Endothelial cell of umbilical vein (primary cell): ENCODE data around the gene CTSC. TPM values are rescaled to one million over a fixed set of nuclear protein-coding genes. Genes with fewer than 3 reads are reported as not detected.

ENCODE experiments used
- BruUV-seq: library from RNA; stranded (reverse); fragments of 400-500 nt; replicated peaks from 2 replicates; lab custom pipeline; 2021; lab: Mats Ljungman, UMichigan
- CTCF ChIA-PET: fragments of 300-600, 350-600 bp; sonication (Branson Sonifier 250); formaldehyde crosslinking; loops from one replicate; lab custom pipeline; 2021; ENCODE audit warnings: antibody characterized with exemption, inconsistent platforms; lab: Charles Lee
- POLR2A ChIA-PET: fragments of 300-600, 350-600 bp; sonication (Branson Sonifier 250); formaldehyde crosslinking; loops from one replicate; lab custom pipeline; 2021; ENCODE audit warnings: antibody characterized with exemption, inconsistent platforms; lab: Charles Lee
- DNase-seq: peaks from one replicate; pipeline ENCODE4 v3.0.0-alpha.2; 2011; ENCODE audit warnings: low read depth, low spot score
- FAIRE-seq: peaks from 2 replicates; lab custom pipeline; 2011; peaks lifted over from hg19 to GRCh38; lab: Jason Lieb, UNC
- H2AFZ ChIP-seq: 2 replicates; pipeline ENCODE4 v1.6.0; 2012; ENCODE audit warnings: low read depth, low read length, control low read depth, inconsistent platforms
- H3K27ac ChIP-seq: 2 replicates; pipeline ENCODE4 v1.5.1; 2011; ENCODE audit warnings: low read depth, mild to moderate bottlenecking, control low read depth, low read length, moderate library complexity; ENCODE audit not compliant: insufficient read depth
- H3K27me3 ChIP-seq, 2 experiments: 2 replicates each; pipeline versions ENCODE4 v1.6.0 to v1.6.1; 2011; ENCODE audit warnings: low read length in 2 of 2, mixed read lengths in 1 of 2; ENCODE audit not compliant: control insufficient read depth in 2 of 2, insufficient read depth in 2 of 2
- H3K36me3 ChIP-seq, 2 experiments: 2 replicates in 1 of 2; 3 replicates in 1 of 2; pipeline ENCODE4 v1.5.1; 2011; ENCODE audit warnings: low read length in 2 of 2, mild to moderate bottlenecking in 1 of 2, moderate library complexity in 1 of 2; ENCODE audit not compliant: control insufficient read depth in 2 of 2, insufficient read depth in 2 of 2; ENCODE audit errors: extremely low read depth in 1 of 2
- H3K4me1 ChIP-seq: 3 replicates; pipeline ENCODE4 v1.5.1; 2011; ENCODE audit warnings: mild to moderate bottlenecking, low read length; ENCODE audit not compliant: control insufficient read depth, insufficient read depth; ENCODE audit errors: extremely low read depth
- H3K4me2 ChIP-seq: 2 replicates; pipeline ENCODE4 v1.6.1; 2011; ENCODE audit warnings: low read length, control low read depth, mixed read lengths; ENCODE audit not compliant: insufficient read depth
- H3K4me3 ChIP-seq, 3 experiments: fragments of 200-600 bp in 1 of 3; sonication (generic), shearing (Covaris generic) in 1 of 3; replicated peaks in 1 of 3; 2 replicates each; pipeline ENCODE4 v1.5.1; 2011 to 2016; ENCODE audit warnings: control low read depth in 3 of 3, low read length in 3 of 3, mild to moderate bottlenecking in 2 of 3, inconsistent platforms in 1 of 3, low read depth in 1 of 3, moderate library complexity in 1 of 3; ENCODE audit not compliant: insufficient read depth in 1 of 3
- H3K79me2 ChIP-seq: 2 replicates; pipeline ENCODE4 v1.6.0; 2012; ENCODE audit warnings: low read length, inconsistent platforms; ENCODE audit not compliant: control insufficient read depth, insufficient read depth
- H3K9ac ChIP-seq: replicated peaks from 2 replicates; pipeline ENCODE3; 2011; ENCODE audit warnings: low read length, control low read depth; ENCODE audit not compliant: insufficient read depth; ENCODE audit errors: extremely low read depth
- H3K9me1 ChIP-seq: replicated peaks from 3 replicates; pipeline ENCODE4 v1.6.0; 2011; ENCODE audit warnings: mild to moderate bottlenecking, low read length; ENCODE audit not compliant: control insufficient read depth, insufficient read depth; ENCODE audit errors: extremely low read depth
- H3K9me3 ChIP-seq: replicated peaks from 2 replicates; pipeline ENCODE4 v1.5.1; 2012; ENCODE audit warnings: low read length, inconsistent platforms; ENCODE audit not compliant: control insufficient read depth, insufficient read depth
- H4K20me1 ChIP-seq: replicated peaks from 2 replicates; pipeline ENCODE3; 2011; ENCODE audit warnings: mild to moderate bottlenecking, low read length; ENCODE audit not compliant: control insufficient read depth, insufficient read depth; ENCODE audit errors: extremely low read depth
- CTCF ChIP-seq, 2 donors: IDR thresholded peaks; 1 replicate in 1 of 2; 2 replicates in 1 of 2; pipeline ENCODE4 v1.5.1; 2011; ENCODE audit warnings: low read length in 2 of 2, mild to moderate bottlenecking in 2 of 2, moderate library complexity in 2 of 2, control low read depth in 1 of 2, inconsistent platforms in 1 of 2, low read depth in 1 of 2; ENCODE audit not compliant: insufficient read depth in 1 of 2; ENCODE audit errors: extremely low read depth in 1 of 2
- EZH2 ChIP-seq: IDR thresholded peaks from 2 replicates; pipeline ENCODE4 v1.6.1; 2012; ENCODE audit warnings: borderline replicate concordance, low read depth, mild to moderate bottlenecking, moderate library complexity, low read length, inconsistent platforms; ENCODE audit not compliant: severe bottlenecking
- FOS ChIP-seq: IDR thresholded peaks from 2 replicates; pipeline ENCODE4 v1.6.1; 2011; ENCODE audit warnings: mild to moderate bottlenecking, low read length, moderate library complexity, borderline replicate concordance; ENCODE audit not compliant: insufficient read depth
- GATA2 ChIP-seq: IDR thresholded peaks from 2 replicates; pipeline ENCODE4 v1.7.0; 2011; ENCODE audit warnings: low read depth, mild to moderate bottlenecking, moderate library complexity, mixed read lengths, low read length; ENCODE audit not compliant: insufficient read length, insufficient read depth
- JUN ChIP-seq: IDR thresholded peaks from 2 replicates; pipeline ENCODE4 v1.6.1; 2011; ENCODE audit warnings: borderline replicate concordance, low read depth; ENCODE audit not compliant: insufficient read length, insufficient read depth
- MAX ChIP-seq: IDR thresholded peaks from 2 replicates; pipeline ENCODE4 v1.6.1; 2011; ENCODE audit not compliant: insufficient read depth, insufficient read length
- MYC ChIP-seq: IDR thresholded peaks from one replicate; pipeline ENCODE4 v1.6.1; 2011; ENCODE audit warnings: mild to moderate bottlenecking, low read depth, low read length
- POLR2A ChIP-seq: IDR thresholded peaks from 2 replicates; pipeline ENCODE4 v1.6.1; 2012; ENCODE audit warnings: low read depth, mild to moderate bottlenecking, control low read depth, low read length
- POLR2AphosphoS5 ChIP-seq: IDR thresholded peaks from 2 replicates; pipeline ENCODE4 v1.6.1; 2012; ENCODE audit warnings: low read depth, mild to moderate bottlenecking, control low read depth, low read length, moderate library complexity; ENCODE audit not compliant: insufficient read depth
- dilution Hi-C: fragments of 300-500 bp; cut with MboI; formaldehyde crosslinking; loops from one replicate; pipeline ENCODE4 v1.15.0; 2019; ENCODE audit warnings: low sequenced_read_pairs; ENCODE audit not compliant: extremely low pct_ligation_motif_present
- intact Hi-C: fragments of 100-400 bp; cut with micrococcal nuclease; formaldehyde crosslinking; loops from one replicate; pipeline ENCODE4 v1.10.0; 2022
- polyA plus RNA-seq, 4 experiments: library from polyadenylated mRNA; depleted of rRNA in 3 of 4; stranded (reverse) in 3 of 4; unstranded in 1 of 4; fragments of >200 nt; gene quantifications; 2 replicates each; pipeline versions ENCODE4 v1.2.1 to v1.2.3, GENCODE V29; 2011 to 2012; ENCODE audit warnings: missing spikeins in 1 of 4
- total RNA-seq: library from RNA; stranded (reverse); gene quantifications from 2 replicates; pipeline ENCODE4 v1.2.3, GENCODE V29; 2021

Gene CTSC
- total and polyA plus RNA-seq, 2 donors (not counting 3 experiments of a cell fraction or from before 2014, with no cell fraction given) = 130 to 186 TPM

- FAIRE-seq = no peak
- CTCF ChIA-PET = interaction anchor here (1.0 to 2.1 kb wide), 2 partner anchors 202 to 261 kb away, joined by 3 to 5 read pairs; no protein-coding TSS in a partner anchor
- no peaks in the 10 kb centered on the region for H3K9me3 ChIP-seq
Measured at GRCh38 chr11:88282747-88283515, 54.6 kb downstream of the CTSC start.

More at GRCh38 chr11:88282747-88283515, 54.6 kb downstream of the CTSC start:
- Histone ChIP-seq H3K4me2 (no peak overlapping the region), H3K79me2 (no peaks in the 10 kb centered on the region), H3K36me3 (no peaks in the 10 kb centered on the region), H3K4me3 (no peak overlapping the region), H2AFZ (no peak overlapping the region), H3K4me1 (peaks cover 18% of the 10 kb centered on the region), H3K27me3 (no peaks in the 10 kb centered on the region), H4K20me1 (no peaks in the 10 kb centered on the region), H3K9ac (no peak overlapping the region), H3K27ac (no peak overlapping the region), H3K9me1 (no peaks in the 10 kb centered on the region)
- no peak for TF ChIP-seq CTCF (IDR thresholded peaks at IDR 0.05; ENCODE audit: extremely low read depth in 1 of 2, insufficient read depth in 1 of 2, low read depth in 1 of 2, low read length in 2 of 2)
- no peak for TF ChIP-seq EZH2
- TF ChIP-seq POLR2AphosphoS5 = no peak
- TF ChIP-seq MAX = no peak
- no peak for TF ChIP-seq GATA2
- TF ChIP-seq JUN = no peak
- no peak for TF ChIP-seq POLR2A
- no peak for TF ChIP-seq MYC
- no peak for TF ChIP-seq FOS
- dilution Hi-C loops = no loop called here
- intact Hi-C loops = loop anchor here (5.0 to 10.0 kb wide), 2 partner anchors 178 to 254 kb away; no protein-coding TSS in a partner anchor
- BruUV-seq = no TSS peak
- POLR2A ChIA-PET = no interaction called here
- DNase-seq = no peak
